ENCODE results near the gene FEZF2.

- no peak for TF ChIP-seq CTCF (IDR thresholded peaks at IDR 0.05)
- no peak for TF ChIP-seq POLR2A (IDR thresholded peaks at IDR 0.05)
These were observed 31.0 kb upstream of the FEZF2 start for GRCh38 chr3:62404321-62404720.

Data from testis (tissue), 2 donors.